Transverse colon (tissue), 4 donors: ENCODE data around the gene TAAR2. TPM values are rescaled to one million over a fixed set of nuclear protein-coding genes. Genes with fewer than 3 reads are reported as not detected.

Experiments
- DNase-seq: peaks from one replicate; pipeline ENCODE4 v3.0.0-alpha.2; 2019
- H3K27ac ChIP-seq, 4 donors: fragments of 200-600 bp; sonication (generic); 2 replicates each; pipeline ENCODE4 v1.5.1; 2016 to 2018; ENCODE audit warnings: inconsistent platforms in 4 of 4
- H3K27me3 ChIP-seq: fragments of 200-600 bp; sonication (generic); 2 replicates; pipeline ENCODE4 v1.5.1; 2017; ENCODE audit warnings: inconsistent platforms
- H3K36me3 ChIP-seq, 4 donors: fragments of 200-600 bp; sonication (generic); 2 replicates each; pipeline ENCODE4 v1.5.1; 2017 to 2019; ENCODE audit warnings: inconsistent platforms in 4 of 4
- H3K4me1 ChIP-seq, 4 donors: fragments of 200-600 bp; sonication (generic); 2 replicates each; pipeline ENCODE4 v1.5.1; 2017 to 2020; ENCODE audit warnings: inconsistent platforms in 4 of 4
- H3K4me3 ChIP-seq, 4 donors: fragments of 200-600 bp; sonication (generic); 1 replicate in 1 of 4; 2 replicates in 3 of 4; pipeline versions ENCODE4 v1.5.1 to v1.6.1; 2017 to 2019; ENCODE audit warnings: inconsistent platforms in 4 of 4
- H3K9me3 ChIP-seq, 2 donors: fragments of 200-600 bp; sonication (generic); 2 replicates each; pipeline ENCODE4 v1.5.1; 2017 to 2019; ENCODE audit warnings: inconsistent platforms in 2 of 2
- EP300 ChIP-seq: sonication (generic); formaldehyde crosslinking; IDR thresholded peaks from one replicate; pipeline ENCODE4 v1.6.1; 2017; ENCODE audit warnings: antibody characterized with exemption, low read depth
- POLR2A ChIP-seq: fragments of 450-650 bp; IDR thresholded peaks from one replicate; pipeline ENCODE4 v1.6.1; 2016; ENCODE audit warnings: antibody characterized with exemption, mild to moderate bottlenecking, moderate library complexity
- POLR2AphosphoS5 ChIP-seq, 3 donors: sonication (generic); formaldehyde crosslinking; IDR thresholded peaks; one replicate each; pipeline ENCODE4 v1.6.1; 2016; ENCODE audit warnings: antibody characterized with exemption in 3 of 3
- WGBS, 2 donors: methylation state at CpG; one replicate each; pipeline ENCODE4 v1.1.5; 2018; ENCODE audit warnings: low coverage in 1 of 2; 5-methylcytosine and 5-hydroxymethylcytosine counted together
- in situ Hi-C, 4 donors: fragments of 200-750 bp; cut with MboI; loops; one replicate each; pipeline versions ENCODE4 v1.15.0 to v1.15.1; 2017; ENCODE audit warnings: low sequenced_read_pairs in 3 of 4, low pct_ligation_motif_present in 1 of 4, low pct_unique_long_range_greater_than_20kb in 1 of 4
- intact Hi-C: fragments of 100-400 bp; cut with DNase I; formaldehyde crosslinking; loops from one replicate; pipeline ENCODE4 v1.15.1; 2023; ENCODE audit warnings: low total_unique reads
- total RNA-seq, 4 donors: library from RNA; depleted of rRNA; stranded (reverse); fragments of >200 nt; gene quantifications; one replicate each; pipeline ENCODE4 v1.1.0, GENCODE V29; 2016
- TF ChIP-seq, protein P1 (sequence below), 5 experiments: fragments of 200-600 bp in 3 of 5; fragments of 450-650 bp in 2 of 5; sonication (generic) in 3 of 5; IDR thresholded peaks; 1 replicate in 2 of 5; 2 replicates in 3 of 5; pipeline ENCODE4 v1.5.1; 2016 to 2017; ENCODE audit warnings: antibody characterized with exemption in 5 of 5, inconsistent platforms in 3 of 5, mild to moderate bottlenecking in 2 of 5, moderate library complexity in 1 of 5

The TAAR2 gene, protein sequence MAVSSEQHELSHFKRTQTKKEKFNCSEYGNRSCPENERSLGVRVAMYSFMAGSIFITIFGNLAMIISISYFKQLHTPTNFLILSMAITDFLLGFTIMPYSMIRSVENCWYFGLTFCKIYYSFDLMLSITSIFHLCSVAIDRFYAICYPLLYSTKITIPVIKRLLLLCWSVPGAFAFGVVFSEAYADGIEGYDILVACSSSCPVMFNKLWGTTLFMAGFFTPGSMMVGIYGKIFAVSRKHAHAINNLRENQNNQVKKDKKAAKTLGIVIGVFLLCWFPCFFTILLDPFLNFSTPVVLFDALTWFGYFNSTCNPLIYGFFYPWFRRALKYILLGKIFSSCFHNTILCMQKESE
- total RNA-seq, result not detected

DNA sequence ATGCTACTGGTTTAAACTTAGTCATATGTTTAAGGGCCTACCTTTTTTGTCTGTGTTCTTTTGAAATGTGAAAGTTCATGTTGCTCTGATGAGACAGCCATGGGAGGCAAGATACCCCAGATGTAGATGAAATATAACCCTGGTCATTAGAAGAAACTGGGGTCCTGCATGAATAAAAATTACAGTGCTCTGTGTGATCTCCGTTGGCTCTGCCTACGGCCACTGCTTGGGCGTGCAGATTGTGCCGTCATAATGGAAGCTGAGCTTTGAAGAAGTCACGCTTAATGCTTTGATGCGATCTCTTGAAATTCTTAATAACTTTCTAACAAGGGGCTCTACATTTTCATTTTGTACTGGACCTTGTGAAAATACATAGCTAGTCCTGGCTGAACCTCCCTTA is at the start of gene TAAR2:
Gene TAAR2 (minus strand): TSS at position 101 of the 400 bp plus-strand sequence. CDS start 0 bp downstream, at position 101.
- TF ChIP-seq, protein P1, sequence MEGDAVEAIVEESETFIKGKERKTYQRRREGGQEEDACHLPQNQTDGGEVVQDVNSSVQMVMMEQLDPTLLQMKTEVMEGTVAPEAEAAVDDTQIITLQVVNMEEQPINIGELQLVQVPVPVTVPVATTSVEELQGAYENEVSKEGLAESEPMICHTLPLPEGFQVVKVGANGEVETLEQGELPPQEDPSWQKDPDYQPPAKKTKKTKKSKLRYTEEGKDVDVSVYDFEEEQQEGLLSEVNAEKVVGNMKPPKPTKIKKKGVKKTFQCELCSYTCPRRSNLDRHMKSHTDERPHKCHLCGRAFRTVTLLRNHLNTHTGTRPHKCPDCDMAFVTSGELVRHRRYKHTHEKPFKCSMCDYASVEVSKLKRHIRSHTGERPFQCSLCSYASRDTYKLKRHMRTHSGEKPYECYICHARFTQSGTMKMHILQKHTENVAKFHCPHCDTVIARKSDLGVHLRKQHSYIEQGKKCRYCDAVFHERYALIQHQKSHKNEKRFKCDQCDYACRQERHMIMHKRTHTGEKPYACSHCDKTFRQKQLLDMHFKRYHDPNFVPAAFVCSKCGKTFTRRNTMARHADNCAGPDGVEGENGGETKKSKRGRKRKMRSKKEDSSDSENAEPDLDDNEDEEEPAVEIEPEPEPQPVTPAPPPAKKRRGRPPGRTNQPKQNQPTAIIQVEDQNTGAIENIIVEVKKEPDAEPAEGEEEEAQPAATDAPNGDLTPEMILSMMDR (IDR thresholded peaks at IDR 0.05), result no peak
- TF ChIP-seq EP300, result no peak
- no peak for TF ChIP-seq POLR2A
- TF ChIP-seq POLR2AphosphoS5 (IDR thresholded peaks at IDR 0.05), result no peak
- 89% methylated on average over 6 of the region's 6 CpGs; no CpG with 5 or more reads in 1 of the 2 donors for WGBS, 2 donors
- Histone ChIP-seq H3K27me3 (no peaks in the 10 kb centered on the region), H3K27ac (no peak within 1 kb of the TSS), H3K4me1 (no peaks in the 10 kb centered on the region), H3K9me3 (no peaks in the 10 kb centered on the region), H3K4me3 (no peak within 1 kb of the TSS), H3K36me3 (no peaks in the 10 kb centered on the region)
- intact Hi-C loops, result no loop called here
- no peak for DNase-seq
- in situ Hi-C loops, result no loop called here

DNA sequence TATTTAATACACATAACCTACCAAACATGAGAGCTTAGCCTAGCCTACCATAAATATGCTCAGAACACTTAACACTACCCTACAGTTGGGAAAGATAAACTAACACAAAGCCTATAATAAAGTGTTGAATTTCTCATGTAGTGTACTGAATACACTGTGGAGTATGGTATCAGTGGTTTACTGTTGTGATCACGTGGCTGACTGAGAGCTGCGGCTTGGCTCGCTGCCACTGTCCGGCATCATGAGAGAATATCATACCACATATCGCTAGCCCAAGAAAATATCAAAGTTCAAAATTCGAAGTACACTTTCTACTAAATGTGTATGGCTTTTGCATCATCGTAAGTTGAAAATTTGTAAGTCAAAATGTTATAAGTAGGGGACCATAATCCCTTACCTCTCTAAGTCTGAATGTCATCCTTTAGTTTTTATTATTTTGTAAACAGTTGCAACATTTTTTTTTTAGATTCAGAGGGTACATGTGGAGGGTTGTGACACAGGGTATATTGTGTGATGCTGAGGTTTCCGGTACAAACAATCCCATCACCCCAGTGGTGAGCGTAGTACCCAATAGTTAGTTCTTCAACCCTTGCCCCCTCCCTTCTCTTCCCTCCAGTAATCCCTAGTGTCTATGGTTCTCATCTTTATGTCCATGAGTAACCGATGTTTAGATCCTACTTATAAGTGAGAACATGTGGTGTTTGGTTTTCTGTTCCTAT is 49.5 kb upstream of the TAAR2 start:
- no peaks in the 10 kb centered on the region for H3K27me3 ChIP-seq
- 57 to 67% methylated on average over 8 to 10 of the region's 10 CpGs for WGBS, 2 donors
- H3K9me3 ChIP-seq, result no peaks in the 10 kb centered on the region
- in situ Hi-C loops, result no loop called here
- peak; percentile 12 for DNase-seq
- H3K36me3 ChIP-seq, result no peaks in the 10 kb centered on the region
- TF ChIP-seq EP300, result no peak
- no peak for TF ChIP-seq POLR2AphosphoS5 (IDR thresholded peaks at IDR 0.05)
- TF ChIP-seq POLR2A, result no peak
- no peak overlapping the region for H3K27ac ChIP-seq
- intact Hi-C loops, result no loop called here
- no peak overlapping the region for H3K4me3 ChIP-seq
- H3K4me1 ChIP-seq, result peaks cover 0 to 7% (median 2%) of the 10 kb centered on the region in 4 donors

DNA sequence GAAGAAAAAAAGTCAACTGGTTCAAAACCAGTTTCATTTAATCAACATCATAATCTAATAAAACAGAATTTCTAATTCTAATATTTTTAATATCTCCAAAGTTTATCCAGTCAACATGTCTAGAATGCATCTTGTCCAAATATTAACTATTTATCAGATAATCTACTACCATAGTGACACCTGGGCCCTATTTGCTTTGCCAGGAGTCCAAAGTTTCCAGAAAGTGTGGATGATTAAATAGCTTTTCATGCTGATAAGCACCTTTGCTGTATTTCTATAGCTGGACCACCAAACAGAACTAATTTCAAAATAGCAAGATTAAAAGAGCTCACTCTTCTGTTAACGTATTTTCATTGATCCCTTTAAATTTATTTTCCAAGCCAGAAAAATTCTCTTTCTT is 47.2 kb upstream of the TAAR2 start:
- peaks cover 0 to 7% (median 2%) of the 10 kb centered on the region in 4 donors for H3K4me1 ChIP-seq
- H3K27me3 ChIP-seq, result no peaks in the 10 kb centered on the region
- TF ChIP-seq, protein P1 (IDR thresholded peaks at IDR 0.05), result no peak
- intact Hi-C loops, result no loop called here
- H3K4me3 ChIP-seq, result no peak overlapping the region
- no peaks in the 10 kb centered on the region for H3K9me3 ChIP-seq
- in situ Hi-C loops, result no loop called here
- H3K36me3 ChIP-seq, result no peaks in the 10 kb centered on the region
- H3K27ac ChIP-seq, result no peak overlapping the region
- no peak for DNase-seq
- WGBS, 2 donors, result 88 to 96% methylated on average over 1 of the region's 1 CpG

DNA sequence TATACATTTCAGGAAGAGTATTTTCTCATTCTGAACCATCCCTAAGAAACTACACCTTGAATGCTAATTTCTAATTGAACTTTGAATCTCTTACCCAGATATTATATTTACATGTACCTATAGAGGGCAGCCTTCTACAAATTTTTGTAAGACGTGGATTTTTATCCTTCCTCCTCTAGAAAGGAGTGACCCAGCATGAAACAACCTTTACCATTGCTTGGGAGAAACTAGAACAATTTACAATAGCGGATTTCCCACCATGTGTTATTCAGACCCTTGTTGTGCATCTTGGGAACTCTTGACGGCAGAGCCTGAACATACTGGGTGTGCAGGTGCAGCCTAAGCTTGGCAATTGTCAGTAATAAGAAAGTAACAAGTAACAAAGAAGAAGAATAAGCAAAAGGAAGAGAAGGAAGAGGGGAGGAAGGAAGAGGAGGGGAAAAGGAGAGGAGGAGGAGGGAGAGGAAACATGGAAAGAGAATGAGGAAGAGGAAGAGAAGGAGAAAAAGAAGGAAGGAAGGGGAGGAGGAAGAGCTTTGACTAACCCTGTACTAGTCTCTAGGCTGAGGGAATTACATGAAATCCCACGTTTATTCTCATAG is 45.7 kb upstream of the TAAR2 start:
- in situ Hi-C loops, result no loop called here
- 5 to 6% methylated on average over 3 to 4 of the region's 4 CpGs for WGBS, 2 donors
- no peak overlapping the region for H3K27ac ChIP-seq

More for the DNA sequence above, 45.7 kb upstream of the TAAR2 start:
- no peaks in the 10 kb centered on the region for H3K27me3 ChIP-seq
- DNase-seq, result no peak
- H3K4me1 ChIP-seq, result peaks cover 0 to 4% (median 0%) of the 10 kb centered on the region in 4 donors
- TF ChIP-seq, protein P1 (IDR thresholded peaks at IDR 0.05), result peak in 4 of 5 experiments; percentile 38 to 47 (median 40)
- no peak for TF ChIP-seq POLR2A
- TF ChIP-seq POLR2AphosphoS5 (IDR thresholded peaks at IDR 0.05), result no peak
- H3K36me3 ChIP-seq, result no peaks in the 10 kb centered on the region
- intact Hi-C loops, result no loop called here
- H3K4me3 ChIP-seq, result no peak overlapping the region
- no peaks in the 10 kb centered on the region for H3K9me3 ChIP-seq
